CD4-positive, alpha-beta T cell treated with Interferon alpha-2 for 1 hour (primary cell): ENCODE data around the gene FEM1B.

Experiments
- DNase-seq, 2 donors: peaks; one replicate each; pipeline ENCODE4 v3.0.0-alpha.2; 2020 to 2022

Gene FEM1B

DNA sequence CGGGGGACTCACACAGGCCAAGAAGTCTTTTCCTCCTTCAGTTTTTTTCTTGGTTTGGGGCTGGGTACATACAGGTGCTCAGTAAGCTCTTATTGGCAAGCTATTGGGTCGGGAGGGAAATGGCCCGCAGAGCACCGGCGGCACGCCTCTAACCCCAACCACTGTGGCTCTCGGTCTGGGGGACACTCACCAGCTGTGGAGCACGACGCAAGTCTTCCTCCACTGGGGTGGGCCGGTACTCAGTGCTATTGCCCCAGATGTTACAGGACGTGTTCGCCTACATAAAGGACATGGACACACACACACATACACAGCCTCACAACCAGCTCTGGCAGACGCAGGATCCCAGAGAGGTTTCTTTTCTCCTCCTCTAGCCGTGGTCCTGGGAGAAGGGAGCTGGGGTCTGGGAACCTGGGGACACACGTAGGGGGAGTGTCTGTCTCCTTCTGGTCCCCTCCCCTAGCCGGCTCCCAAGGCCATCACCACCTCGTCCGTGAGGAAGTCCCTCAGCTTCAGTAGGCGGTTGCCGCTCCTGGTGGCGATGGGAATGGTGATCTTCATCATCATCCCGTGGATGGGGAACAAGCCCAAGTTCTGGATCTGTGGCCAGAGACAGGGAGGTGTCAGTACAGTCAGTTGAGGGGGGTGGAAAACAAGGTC, 33.4 kb downstream of the FEM1B start:
- no peak for DNase-seq

DNA sequence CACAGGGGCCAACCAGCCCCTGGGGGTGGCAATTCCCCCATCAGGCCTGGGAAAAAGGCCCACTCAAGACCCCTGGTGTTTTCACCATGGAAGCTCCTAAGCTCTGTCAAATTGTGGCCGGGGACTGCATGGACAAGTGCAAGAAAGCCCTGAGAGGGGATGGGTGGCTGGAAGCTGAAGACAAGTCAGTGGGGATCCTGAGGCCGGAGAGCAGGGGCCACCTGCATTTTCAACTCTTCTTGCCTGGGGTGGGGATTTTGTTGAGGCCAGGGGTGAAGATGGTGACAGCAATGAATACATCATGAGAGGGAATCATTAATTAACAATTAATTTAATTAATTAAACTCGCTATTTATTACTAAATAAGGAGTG, 33.9 kb downstream of the FEM1B start:
- DNase-seq = no peak

DNA sequence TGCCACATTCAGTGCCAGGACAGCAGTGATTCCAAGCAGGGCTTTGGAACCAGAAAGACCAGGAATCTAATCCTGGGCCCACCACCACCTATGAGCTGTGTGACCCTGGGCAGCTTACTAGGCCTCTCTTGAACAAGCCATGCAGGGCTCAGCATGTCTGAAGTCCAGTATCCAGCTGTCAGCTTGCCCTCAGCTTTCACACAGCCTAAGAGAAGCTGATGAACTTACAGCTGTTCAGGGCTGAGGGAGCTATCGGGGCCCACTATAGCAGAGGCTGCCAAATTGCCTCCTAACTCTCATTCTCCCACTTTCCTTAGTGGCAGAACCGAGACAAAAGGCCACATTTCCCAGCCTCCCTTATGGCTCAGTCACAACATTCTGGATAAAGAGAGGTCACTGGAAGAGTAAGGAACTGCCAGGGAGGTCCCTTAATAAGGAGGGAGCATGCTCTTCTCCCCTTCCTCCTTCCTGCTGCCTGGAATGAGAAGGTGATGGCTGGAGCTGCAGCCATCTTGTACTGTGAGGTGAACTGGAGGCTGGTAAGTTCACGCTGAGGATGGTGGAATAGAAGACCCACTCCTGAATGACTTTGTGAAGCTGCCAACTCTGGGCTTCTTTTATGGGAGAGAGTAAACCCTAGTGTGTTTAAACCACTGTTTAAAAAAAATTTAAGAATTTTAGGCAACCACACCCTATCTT, 34.5 kb downstream of the FEM1B start:
- no peak for DNase-seq

DNA sequence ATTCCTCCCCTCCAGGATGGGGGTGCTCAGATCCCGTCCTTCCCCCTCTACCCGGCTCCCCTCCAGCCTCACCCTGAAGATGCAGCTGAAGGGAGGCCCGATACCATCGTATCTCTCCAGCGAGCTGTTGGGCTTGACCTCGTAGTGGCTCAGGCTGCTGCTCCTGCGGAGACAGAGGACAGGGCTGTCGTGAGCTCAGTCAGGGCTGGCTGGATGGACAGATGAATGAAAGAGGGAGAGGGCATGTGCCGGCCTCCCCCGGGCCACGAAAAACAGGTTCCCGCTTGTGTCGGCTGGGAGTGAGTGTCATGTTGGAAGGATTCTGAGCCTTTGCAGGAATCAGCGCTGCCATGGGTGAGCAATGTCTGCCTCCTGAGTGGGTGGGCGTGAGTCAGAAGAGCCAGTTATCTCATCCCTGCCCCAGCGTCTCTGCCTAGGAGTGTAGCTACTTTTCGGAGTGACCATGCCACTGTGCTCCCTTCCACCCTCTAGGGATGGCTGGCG, 35.2 kb downstream of the FEM1B start:
- no peak for DNase-seq

DNA sequence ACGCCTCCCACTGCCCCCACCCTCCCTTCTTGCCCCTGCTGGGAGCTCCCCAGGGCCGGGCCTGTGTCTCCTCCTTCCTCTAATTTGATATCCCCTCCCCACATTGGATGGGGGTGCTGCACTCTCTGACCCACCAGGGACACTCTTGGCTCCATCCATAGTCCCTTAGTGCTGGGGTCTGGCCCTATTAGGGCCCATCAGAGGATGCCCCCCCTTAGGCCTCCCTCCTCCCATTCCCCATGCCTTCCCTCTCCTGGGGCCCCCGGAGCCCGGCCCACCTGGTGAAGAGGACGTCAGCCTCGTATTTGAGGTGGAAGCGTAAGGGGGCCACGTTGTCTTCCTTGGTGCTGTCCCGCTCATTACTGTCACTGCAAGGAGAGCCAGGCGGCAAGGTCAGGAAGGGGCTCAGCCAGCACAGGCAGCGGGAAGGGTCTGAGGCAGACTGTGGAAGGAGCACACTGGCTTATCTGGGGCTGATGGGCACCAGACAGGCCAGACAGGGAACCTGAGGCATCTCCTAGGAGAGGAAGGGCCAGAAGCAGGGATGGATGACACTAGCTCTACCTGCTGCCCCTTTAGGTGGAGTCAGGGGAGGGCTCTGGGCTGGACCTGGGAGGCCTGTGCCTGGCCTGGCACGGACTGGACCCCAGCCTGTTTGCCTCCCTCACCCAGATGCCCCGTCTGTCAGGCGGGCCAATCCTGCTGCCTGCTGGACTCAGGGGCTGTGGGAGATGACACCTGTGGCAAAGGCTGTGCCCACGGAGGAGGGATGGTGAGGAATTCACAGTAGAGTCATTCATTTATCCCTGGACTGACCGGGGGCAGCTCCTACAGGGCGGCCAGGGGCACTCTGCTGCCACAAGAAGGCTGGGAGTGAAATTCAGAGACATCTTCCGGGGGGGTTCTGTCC, 36.2 kb downstream of the FEM1B start:
- no peak for DNase-seq

DNA sequence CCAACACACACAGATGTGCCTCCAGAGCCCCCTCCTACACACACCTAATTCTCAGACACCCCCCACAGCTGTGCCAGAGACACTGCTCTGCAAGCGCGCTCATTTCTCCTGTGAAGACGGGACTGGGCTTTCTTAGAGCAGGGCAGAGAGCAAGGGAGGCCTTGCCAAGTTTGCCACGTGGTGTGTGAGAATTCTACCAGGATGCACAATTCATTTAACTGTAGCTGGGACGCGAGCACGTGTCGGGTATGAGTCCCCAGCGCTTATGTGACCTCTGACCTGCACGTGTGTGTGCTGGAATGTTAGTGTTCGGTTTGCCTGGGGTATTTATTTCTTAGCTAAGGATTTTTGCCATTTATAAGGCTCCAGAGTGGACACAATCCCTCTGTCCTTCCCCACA, 37.0 kb downstream of the FEM1B start:
- no peak for DNase-seq

DNA sequence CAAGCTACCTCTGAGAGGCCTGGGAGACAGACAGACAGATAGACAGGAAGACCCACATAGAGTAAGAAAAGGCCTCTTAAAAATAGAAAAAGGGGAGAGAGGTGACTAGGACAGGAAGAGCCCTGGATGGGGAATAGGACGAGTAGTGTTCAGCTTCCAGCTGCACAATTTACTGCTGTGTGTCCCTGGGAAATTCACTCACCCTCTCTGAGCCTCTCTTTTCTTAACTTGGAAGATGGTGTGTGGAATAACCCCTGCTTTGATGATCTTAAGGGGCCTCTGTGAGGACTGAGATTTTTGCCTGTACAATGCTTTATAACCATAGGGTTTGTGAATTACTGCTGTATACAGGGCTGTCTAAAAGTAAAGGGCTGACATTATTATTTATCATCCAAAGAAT, 37.5 kb downstream of the FEM1B start:
- DNase-seq = no peak

DNA sequence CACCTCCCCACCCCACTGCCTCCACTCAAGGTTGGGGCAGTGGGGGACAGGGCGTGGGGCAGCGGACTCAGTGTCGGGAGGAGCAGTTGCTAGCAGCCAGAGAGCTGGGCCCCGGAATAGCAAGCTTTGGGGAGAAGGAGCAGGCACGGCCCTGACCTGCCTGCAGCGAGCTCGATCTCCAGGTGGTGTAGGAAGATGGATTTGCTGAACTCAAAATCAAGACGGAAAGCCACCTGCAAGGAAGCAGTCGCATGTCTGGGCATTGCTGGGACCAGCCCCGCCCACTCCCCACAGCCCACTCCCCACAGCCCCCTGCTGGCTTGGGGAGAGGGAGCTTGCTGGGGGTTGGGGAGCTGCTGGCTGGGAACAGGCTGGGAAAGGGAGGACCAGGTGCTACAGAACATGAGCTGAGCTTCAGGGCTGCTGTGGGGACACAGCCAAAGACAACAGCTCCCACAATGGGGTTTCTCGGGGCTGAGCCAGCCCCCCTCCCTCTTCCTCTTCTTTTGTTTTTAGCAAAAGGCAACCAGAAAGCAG, 38.0 kb downstream of the FEM1B start:
- no peak for DNase-seq

DNA sequence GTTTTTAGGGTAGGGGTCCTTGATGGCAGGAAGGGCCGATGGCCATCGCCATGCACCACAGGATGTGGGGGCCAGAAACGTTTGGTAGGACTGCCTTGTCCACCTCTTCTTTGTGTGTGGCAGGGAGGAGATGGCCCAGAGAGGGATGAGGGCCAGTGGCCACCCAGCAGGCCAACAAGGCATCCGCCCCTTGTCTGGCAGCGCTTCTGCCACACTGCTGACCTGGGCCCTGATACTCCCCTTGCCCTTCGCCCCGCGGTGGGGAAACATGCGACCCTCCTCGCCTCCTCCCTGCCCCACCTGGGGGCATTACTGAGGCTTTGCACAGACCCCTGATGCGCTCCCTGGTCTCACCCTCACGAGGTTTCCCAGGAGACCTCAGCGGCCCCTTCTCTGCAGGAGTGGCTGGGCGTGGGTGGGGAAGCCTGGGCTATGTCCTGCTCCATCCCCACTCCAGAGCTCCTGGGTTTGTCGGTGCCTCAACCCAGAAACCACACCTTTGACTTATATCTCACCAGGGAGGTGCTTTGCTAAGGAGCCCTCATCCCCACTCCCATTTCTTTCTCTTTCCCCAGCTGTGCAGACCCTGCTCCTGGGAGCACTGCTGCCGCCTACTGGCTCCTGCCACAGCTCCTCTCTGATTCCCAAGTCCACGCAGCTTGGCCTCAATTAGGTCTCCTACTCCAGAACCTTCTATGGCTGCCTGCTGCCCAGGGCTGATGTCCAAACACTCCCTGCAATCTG, 38.7 kb downstream of the FEM1B start:
- DNase-seq = no peak

DNA sequence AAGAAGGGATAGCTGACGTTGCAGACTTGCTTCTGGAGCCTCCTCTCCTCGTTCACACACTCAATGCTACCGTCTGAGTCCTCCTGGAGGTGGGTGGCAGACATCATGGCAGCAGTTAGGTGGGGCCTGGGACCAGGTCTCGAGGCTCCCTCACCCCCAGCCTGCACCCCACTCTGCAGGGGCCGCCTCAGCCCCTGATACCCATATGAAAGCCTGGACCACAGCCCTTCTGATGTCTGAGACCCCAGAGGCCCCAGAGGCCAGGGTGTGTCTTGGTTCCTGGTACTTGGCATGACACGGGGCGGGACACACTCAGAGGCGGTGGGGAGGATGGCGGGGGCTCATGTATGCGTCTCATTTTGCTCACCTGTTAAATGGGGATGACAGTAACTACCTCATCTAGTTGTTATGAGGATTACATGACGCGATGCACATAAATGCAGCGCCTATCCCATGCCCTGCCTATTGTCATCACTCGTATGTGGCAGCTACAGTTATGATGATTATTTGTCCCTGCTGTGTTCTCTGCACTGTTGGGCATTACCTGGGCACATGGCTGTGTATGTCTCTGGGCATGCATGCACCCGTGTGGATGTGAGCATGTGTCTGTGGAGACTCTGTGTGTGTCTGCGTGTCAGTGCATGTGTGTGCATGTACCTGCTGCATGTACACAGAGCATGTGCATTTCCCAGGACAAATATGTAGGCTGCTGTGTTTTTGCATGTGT, 39.9 kb downstream of the FEM1B start:
- DNase-seq = no peak

DNA sequence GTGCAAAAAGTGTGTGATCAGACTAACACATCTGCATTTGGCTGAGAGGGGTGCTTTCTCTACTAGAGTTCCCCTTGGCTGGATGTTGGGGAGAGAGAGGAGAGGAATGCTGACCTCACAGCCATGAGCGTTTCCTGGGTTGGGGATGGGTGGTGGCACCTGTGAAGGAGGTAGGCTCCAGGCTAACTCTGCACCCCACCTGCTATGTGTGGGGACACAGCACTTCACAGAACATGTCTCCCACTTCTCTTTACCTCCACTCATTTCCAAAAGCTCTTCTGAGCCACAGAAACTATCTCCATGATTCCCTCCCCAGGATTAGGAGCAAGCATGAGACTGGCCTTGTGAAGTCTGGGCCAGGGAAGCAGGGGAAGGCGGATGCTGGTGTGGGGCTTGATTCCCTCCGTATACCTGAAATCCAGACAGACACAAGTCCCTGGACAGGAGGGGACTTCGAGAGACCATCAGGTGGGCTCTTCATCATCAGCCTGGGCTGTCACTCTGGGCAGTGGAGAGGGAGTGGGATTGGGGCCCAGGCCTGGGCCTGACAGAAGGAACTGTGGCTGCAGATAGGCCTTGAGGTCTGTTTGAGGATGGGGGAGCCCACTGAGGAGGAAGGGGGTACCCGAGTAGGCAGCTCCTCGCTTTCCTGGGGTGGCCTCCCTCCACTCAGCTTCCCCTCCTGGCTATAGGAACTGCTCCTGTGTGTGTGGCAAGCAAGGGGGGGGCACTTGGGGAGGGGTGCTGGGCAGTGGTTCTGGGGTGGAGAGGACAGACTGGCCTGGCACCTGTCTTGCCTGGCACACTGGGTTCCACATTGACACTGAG, 40.7 kb downstream of the FEM1B start:
- no peak for DNase-seq

DNA sequence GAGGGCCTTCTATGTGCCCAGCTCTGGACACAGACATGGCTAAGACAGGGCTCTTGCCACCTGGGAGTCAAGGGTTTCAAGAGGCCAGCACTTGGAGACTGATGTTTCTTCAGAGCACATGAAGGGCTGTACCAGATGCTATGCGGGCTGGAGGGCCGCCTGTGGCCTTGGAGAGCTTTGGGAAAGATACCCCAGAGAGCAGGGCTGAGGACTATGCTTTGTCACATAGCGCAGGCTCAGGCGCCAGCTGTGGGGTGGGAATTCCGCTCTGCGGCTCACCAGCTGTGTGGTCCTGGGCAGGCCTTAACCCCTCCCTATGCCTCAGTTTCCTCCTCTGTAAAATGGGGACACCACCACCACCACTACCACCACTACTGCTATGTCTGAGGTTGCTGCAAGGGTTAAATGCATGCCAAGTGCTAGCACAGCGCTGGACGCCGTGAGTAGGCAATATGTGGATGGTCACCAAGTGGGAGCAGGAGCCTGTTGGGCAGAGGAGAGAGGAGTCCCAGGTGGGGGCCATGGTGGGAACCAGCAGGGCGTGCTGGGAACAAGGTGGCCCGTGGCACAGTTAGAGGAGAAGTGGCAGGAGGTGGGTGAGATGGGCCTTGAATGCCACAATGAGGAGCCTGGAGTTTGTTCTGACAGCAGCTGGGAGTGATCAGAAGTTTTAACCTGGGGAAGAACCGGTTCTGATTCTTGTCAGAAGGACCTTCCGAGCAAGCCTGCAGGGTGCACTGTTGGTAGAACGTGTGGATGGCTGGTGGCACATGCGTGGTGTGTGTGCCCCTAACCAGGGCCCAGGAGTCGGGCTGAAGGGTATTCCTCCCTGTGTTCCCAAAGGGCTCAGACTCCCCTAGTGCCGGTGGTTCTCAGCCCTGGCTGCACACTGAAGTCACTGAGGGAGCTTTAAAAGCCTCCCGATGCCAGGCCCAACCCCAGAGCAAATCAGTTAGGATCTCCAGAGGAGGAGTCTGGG, 41.7 kb downstream of the FEM1B start:
- no peak for DNase-seq

DNA sequence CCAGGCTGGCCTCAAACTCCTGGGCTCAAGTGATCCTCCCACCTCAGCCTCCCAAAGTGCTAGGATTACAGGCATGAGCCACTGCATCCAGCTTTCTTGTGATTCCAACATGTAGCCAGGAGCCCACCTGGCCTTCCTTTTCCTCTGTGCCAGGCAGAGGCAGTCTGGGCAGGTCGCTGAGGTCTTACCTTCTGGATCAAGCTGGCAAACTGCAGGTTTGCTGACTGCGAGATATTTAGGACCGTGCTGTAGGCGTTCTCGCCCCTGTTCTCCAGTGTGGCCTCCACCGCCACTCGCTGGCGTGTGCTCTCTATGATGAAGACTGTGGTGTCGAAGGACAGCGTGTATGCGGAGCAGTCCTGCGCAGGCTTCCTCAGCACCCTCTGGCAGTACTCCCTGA, 42.5 kb downstream of the FEM1B start:
- DNase-seq = no peak

DNA sequence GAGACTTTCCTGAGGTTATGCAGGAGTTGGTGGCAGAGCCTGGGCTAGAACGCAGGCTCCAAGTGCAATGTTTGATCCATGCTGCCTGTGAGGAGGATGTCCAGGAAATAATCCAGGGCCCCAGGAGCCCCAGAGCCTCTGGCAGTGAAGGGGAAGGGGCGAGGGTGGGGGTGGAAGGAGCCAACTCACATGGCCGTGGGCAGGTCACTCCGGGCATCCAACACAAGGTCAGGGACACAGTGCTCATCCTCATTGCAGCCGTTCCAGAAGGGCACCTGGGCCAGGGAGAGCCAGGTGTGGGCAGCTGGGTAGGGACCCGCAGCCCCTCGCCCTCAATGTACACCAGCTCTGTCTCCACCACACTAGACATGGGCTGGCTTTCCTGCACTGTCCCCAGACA, 43.7 kb downstream of the FEM1B start:
- DNase-seq = no peak

DNA sequence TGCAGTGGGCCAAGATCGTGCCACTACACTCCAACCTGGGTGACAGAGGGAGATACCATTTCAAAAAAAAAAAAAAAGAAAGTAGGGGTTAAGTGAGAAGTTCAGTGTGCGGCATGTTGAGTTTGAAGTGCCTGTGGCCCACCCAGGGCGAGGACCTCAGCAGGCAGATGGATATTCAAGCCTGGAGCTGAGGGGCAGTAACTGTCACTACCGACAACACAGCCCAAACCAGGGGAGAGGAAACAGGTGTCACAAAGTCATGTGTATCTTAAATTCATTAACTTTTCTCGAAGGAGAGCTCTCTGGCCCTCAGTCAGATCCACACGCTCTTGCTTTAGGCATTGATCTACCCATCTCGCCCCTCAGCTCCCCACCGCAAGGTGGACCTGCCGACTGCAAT, 45.3 kb downstream of the FEM1B start:
- DNase-seq = no peak

DNA sequence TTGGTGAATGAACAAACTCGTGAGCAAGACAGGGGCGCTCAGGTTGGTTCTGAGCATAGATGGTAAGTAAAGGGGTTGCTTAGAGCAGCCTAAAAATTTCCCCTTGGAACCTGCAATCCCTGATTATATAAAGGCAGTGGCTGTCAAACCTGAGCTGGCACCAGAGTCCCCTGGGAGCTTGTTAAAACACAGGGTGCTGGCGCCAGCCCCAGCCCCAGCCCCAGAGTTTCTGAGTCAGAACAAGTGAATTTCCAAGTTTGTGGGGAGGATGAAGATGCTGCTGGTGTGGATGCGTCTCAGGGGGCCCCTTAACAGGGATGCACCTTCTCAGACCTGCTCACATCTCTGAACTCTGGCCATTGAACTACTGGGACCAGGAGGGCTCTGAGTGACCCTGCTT, 48.2 kb downstream of the FEM1B start:
- no peak for DNase-seq

DNA sequence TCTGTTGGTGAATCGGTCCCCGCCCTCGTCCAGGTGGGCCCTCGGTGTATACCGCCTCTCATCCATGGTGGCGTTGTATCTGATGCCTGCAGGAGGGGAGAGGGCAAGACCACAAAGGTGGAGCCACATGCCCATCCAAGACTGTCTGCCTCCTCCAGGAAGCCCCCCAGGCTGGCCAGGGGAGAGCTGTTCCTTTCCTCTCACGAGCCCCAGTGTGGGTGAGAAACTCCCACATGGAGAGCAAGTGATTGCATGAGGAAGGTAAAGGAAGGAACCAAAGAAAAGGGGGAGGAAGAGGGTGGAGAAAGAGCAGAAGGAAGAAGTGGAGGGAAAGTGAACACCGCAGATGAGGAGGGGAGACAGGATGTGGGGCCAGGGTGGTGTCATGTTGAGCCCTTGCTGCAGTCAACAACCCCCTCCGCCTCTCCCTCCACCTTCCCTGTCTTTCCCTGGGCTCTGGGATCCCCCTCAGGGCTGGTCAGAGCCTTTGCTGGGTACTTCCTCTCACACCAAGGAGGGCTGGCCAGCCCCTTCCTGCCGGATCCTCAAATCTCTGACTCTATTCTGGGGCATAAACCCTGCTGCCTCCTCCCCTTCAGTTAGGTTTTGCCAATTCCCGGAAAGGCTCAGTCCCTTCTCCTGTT, 49.3 kb downstream of the FEM1B start:
- DNase-seq = no peak

DNA sequence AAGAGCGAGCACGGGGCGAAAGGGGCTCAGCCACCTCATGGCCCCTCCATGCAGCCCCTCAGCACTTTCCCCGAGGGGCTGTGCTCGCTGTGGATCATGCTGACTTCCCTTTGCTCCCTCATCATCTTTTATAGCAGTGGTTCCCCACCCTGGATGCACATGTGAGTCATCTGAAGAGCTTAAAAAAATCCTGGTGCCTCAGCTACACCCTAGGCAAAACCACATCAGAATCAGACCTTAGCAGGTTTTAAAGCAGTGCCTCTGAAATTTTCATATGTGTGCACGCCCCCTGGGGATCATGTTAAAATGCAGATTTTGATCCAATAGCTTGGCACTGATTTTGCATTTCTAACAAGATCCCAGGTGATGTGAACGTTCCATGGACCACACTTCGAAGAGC, 50.9 kb downstream of the FEM1B start:
- no peak for DNase-seq

DNA sequence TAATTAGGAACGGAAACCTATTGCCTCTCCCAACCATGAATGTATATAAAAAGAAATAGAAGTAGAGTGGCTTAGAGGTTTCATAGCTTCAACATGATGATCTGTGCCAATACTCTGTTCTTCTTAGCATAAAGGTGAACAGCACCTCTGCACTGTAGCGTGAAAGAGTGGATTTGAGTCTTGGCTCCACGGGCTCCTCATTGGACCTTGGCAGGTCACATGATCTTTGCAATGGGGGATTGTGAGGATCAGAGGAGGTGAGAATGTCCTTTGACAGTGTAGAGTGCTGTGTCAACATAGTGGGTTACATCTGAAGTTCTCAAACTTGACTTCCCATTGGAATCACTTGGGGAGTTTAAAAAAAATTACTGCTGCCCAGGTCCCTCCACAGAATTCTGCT, 51.4 kb downstream of the FEM1B start:
- no peak for DNase-seq
